Effector CD8-positive, alpha-beta T cell (primary cell): ENCODE results near the gene CCDC127.
"Not testable (repeated sequence)": the region's sequence is repeated elsewhere in the genome, so short reads cannot be mapped to it uniquely, and the experiment has no call there.

Source experiments
- DNase-seq: peaks from one replicate; lab custom pipeline; 2025; lab: John Stamatoyannopoulos, UW

CCDC127 gene

DNA sequence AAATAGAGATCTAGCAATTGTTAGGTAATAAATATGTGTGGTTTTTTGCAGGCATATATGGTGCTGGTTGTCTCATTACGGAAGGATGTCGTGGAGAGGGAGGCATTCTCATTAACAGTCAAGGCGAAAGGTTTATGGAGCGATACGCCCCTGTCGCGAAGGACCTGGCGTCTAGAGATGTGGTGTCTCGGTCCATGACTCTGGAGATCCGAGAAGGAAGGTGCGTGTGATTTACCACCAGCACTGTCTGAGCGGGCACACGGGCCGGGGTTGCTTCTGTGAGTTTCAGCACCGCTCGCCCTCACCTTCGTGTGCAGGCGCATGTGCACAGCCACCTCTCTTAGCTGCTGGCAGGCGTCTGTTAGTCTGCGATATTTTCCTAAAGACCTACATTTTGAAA, 15.5 kb upstream of the CCDC127 start:
- not testable (repeated sequence) for DNase-seq

DNA sequence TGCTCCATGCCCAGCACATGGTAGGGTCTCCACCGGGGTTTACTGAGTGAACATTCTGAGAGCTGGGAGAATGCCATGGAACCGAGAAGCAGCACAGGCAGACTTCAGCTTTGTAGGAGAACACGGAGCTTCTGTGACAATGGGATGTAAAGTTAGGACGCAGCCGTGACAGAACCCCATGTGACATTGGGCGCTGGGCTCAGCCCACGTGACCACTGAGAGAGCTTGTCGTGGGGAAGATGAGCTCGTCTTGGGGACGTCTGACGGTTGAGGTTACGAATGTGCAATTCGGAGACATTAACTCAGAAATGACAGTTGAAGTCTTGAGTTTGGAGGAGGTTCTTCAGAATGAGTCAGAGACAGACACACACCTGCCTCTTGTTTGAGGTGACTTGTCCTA, 13.7 kb upstream of the CCDC127 start:
- no peak for DNase-seq

DNA sequence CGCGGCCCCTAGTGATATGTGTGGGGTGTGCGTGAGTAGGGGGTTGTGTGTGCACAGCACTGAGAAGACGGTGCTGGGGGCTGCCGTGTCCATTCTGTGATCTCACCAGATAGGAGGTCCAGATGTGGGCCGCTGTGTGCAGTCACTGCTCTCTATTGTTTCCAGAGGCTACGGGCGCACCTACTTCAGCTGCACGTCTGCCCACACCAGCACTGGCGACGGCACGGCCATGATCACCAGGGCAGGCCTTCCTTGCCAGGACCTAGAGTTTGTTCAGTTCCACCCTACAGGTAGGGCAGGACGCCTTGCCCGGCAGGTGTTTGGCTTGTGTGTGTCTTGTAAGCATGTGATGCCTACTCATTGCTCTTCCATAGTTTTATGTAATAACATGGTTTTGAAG, 12.8 kb upstream of the CCDC127 start:
- DNase-seq: no peak

DNA sequence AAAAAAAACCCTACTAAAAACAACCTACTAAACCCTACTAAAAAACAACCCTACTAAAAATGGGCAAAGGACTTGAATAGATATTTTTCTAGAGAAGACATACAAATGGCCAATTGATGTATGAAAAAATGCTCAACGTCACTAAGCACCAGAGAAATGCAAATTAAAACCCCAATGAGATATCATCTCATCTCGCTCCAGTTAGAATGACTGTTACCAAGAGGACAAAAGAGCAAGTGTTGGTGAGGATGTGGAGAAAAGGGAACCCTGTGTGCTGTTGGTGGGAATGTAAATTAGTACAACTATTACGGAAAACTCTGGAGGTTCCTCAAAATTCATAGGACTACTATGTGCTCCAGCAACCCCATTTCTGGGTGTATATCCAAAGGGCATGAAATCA, 10.9 kb upstream of the CCDC127 start:
- no peak for DNase-seq

DNA sequence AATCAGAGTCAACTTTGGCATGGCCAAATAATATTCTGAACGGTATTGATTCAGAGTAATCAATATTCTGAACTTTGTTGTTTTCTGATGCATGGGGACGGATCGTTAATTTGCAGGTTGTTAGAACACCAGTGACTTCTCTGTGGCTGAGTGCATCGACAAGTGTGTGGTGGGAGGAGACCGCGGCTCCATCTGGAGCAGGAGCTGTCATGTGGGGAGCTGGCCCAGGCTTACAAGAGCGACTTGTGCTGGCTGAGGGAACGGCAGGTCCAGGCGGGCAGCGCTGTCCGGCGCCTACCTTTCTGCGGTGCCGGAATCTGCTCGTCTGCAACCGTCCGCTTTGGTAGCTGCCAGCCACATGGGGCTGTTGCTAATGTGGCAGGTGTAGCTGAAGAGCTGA, 9.4 kb upstream of the CCDC127 start:
- not testable (repeated sequence) for DNase-seq

DNA sequence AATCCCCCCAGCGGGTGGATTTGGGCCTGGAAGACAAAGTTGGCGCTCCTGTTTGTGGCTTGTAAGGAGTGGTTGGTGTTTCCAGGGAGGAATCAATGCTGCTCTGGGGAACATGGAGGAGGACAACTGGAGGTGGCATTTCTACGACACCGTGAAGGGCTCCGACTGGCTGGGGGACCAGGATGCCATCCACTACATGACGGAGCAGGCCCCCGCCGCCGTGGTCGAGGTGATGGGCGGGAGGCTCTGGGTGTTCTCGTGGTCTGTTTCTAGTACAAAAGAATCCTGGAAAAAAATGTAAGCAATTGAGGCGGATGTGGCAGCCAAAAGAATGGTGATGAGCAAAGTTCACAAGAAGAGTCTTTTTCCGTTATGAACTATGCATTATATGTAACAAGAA, 7.4 kb upstream of the CCDC127 start:
- DNase-seq: no peak

DNA sequence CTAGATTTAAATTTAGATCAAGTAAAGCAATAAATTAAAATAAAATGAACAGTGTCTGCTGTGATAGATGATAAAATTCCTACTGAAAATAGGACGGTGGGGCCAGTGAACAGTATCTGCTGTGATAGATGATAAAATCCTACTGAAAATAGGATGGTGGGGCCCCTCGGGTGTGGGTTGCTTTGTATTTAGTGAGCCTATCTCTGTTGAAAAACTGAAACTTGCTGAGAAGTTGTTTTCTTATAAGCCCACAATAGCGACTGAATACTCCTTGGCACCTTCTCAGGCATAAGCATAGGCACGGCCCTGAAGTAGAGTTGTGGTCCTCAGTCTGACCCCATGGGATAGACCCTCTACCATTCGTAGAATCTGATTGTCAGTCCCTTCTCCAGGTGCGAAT, 5.8 kb upstream of the CCDC127 start:
- DNase-seq: no peak

DNA sequence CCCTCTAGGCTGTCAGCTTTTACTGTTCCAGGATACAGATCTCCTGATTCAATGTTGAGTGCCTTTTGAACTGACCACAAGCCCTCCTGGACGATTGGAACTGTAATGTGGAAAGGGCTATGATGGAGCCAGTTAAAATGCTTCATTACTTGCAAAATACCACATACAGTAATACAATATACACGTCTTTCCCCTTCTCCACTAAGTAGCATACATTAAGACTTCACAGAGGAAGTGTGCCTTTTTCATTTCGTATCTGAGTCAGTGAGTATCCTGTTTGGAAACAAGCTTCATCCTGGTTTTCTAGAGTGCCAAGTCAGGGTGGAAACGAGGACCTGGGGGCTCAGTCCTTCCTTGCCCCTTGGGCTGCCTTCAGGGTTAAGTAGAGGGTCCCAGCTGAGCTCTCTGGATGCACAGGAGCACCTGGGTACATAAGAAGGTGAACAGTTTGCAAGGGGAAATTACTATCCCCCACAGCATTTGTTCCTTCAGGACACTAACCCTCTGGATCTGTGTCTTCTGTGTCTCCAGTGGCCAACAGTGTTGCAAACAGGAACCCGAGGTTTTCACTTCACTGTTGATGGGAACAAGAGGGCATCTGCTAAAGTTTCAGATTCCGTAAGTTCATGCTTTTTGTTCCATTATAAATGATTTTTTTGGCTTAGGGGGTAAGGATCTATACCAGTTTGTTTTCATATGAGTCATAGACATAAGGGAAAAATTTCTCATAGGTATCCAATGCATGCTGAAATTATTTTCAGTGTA, 5.2 kb upstream of the CCDC127 start:
- not testable (repeated sequence) for DNase-seq

DNA sequence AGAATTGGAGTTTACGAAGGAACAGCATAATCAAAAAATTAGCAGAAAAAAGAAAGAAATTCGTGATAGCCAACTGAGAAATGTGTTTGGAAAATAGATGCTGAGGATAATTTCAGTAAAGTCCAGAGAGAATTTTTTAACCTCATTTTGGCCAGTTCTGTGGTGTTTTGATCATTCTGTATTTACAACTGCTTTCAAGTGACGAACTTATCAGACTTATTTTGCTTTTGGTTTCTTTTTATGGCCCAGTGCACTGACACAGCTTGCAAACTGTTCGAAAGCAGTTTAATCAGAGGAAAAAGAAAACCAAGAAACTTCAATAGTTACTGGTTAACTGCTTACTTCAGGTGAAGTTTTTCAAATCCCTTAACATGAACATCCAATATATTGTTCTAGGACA, 2.0 kb upstream of the CCDC127 start:
- DNase-seq: no peak

DNA sequence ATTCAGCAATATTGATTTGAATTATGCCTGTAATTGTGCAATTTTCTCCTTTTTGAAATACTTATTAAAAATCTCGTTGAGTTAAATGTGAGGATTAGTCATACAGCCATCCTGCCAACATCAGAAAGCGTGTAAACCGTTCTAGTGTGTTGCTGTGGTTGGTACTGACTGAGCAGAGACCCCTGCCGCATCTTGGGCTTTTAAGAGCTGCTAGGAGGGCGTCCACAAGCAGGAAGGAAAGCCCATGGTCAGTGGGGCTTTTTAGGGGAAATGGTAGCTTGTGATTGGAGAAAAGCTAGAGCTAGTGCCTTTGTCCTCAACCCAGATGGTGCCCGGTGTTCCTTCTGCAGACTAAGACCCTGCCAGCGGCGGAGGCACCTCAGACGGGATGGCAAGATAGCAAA, 1.5 kb upstream of the CCDC127 start:
- no peak for DNase-seq

DNA sequence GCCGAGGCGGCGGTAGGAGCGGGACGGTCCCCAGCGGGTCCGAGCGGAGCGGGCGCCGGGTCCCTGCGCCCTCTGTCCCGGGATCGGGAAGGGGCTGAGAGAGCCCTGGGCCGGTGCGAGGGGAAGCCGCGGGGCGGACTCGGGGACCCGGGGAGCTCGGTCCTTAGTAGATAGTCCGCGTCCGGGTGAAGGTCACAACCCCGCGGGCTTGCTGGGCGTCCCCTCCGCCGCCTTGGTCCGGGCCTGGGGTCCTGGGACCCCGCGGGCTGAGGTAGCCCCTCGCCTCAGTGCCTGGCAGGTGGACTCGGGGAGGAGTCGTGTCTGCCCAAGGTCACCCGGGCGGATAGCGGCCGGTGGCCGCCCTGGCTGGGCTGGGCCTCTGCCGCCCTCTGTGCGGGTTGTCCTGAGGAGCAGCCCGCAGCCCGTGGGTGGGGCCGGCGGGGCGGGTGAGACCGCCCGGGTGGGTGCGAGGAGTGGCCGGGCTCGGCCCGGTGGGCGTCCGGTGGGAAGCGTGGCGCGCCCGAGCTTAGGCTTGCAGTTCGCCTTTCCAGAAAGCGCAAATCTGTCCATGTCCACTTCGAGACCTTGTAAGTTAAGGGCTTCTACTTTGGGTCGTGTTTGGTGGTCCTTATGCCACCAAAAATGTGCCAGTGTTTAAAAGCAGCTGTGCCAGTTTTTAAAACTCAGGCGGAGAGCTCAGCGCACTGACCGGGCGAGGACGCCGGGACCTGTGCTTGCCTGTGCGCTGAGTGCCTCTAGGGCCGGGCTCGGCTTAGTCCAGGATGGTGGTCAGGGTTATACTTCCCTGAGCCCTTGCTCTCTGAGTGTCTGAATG, 721 bp upstream of the CCDC127 start:
- DNase-seq: peak; percentile 20

DNA sequence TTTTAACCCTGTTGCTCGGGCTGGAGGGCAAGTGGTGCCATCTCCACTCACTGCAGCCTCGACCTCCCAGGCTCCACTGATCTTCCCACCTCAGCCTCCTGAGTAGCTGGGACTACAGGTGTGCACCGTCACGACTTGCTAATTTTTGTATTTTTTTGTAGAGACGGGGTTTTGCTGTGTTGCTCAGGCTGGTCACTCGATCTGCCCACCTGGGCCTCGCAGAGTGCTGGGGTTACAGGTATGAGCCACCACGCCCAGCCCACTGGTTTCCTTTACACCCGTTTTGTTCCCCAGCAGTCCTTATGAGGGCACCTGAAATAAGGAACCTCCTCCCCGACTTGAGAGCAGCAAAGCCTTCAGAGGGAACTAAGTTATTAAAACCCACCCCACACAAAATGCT, 1.9 kb downstream of the CCDC127 start:
- DNase-seq: not testable (repeated sequence)

DNA sequence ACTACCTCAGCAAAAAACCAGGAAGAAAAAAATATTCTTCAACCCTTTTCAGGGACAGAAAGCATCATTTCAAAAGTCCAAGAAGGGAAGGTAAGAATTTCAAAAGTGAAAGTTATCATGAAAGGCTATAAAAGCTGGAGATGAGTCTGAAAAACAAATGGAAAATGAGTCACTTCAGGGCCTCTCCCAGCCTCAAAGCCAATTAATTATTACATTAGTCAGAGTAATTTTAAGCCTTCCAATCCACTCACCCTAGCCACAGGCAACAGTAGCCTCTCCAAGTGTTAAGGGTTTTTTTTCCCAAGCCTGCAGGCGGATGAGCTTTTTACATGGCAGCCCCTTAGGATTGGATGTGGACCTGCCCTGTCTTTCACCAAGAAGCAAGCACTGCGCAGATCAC, 2.7 kb downstream of the CCDC127 start:
- not testable (repeated sequence) for DNase-seq

DNA sequence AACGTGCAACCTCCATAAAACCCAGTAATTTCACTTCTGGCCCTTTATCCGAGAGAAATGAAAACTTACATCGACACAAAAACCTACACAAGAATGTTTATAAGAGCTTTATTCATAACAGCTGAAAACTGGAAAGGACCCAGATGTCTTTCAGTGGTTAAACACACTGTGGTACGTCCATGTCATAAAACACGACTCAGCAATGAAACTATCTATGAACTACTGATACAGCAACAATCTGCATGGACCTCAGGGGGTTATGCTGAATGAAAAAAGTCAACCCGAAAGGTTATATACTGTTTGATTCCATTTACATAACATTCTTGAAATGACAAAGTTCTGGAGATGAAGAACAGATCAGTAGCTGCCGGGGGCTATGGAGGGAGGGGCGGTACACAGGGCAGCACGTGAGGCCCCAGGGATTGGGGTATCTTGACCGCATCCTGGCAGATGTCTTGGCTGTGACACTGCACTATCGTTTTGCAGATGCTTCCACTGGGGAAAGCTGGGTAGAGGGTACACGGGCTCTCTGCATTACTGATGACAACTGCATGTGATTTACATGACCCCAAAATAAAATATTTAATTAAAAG, 4.1 kb downstream of the CCDC127 start:
- DNase-seq: no peak

DNA sequence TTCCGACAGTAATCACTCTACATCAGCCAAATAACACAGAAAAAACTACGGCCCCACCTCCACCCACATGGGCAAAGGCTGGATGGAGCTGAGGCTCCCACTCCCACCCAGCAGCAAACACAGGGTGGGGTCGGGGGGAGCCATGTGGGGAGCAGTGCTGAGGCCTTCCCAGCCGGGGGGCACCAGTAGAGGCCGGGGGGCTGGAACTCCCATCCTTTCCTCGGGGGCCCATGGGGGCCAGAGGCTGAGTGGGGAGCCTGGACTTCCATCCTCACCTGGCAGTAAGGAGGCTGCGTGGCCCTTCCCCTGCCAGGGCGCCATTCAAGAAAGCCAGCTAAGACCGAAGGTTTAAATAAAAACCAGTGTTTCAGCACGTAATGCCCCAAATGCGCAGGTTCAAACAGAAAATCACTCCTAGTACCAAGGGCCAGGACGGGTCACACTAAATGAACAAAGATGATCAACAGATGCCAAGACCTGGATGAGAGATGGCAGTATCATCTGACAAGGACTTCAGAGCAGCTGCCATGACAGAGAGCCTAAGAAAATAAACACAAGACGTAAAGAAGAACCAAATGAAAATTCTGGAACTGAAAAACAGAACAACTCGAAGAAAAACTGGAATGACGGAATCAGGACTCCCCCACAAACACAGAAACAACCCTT, 9.4 kb downstream of the CCDC127 start:
- no peak for DNase-seq

DNA sequence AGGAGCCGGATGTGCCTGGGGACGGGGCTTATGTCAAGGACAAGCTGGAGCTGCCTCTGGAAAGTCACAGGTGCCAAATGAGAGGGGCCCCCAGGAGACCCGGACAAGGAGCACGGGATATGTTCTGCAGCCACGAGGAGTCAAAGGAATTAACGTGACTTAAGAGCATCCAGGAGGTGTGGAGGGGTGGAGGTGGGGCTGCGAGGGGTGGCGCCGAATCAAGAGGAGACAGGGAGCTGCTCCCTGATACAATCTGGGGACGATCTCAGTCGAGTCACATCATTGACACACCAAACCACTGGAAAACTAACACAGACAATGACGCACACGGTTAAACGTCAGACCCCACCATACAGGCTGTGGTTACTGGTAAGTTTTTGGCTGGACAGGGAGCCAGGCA, 10.4 kb downstream of the CCDC127 start:
- no peak for DNase-seq

DNA sequence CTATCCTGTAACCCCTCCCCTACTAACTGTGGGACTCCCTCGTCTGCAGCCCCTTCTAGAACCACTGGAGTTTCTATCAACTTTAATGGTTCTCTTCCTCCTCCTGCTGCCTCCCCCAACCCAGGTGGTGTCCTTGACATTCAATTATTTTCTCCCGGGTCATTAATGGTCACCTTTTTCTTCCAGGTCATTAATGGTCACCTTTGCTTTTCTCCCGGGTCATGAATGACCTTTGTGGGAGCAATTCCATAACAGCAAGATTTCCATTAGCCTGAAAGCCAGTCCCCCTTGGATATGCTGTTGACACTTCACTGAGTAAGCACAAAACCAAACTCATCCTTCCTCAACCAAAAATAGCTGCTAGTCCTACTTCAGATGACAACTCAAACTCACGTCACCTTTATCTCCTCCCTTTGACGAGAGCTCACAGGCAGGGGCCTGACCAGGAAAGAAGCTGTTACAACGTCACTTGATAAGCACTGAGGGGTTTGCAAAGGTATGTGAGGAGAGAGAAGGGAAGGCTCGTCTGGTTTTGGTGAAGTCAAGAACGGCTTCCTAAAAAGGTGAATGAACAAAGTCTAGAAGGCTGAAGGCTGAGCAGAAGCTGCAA, 10.9 kb downstream of the CCDC127 start:
- no peak for DNase-seq

DNA sequence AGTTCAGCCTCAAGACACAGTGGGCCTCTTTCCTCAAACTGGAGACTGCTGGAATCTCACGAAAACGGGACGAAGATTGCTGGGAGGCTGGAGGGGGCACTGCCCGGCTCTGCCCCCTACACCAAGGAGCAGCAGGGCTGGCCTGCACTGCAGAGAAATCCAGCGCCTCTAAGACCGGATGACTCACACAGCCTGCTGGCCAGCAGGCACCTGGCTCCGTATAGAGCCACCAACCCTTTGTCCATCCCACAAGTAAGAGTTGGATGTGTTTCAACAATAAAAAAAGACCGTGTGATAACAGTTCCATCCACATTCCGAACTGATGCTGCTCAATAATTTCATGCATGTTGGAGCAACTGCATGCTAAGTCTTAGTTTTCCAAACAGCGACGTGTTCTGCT, 11.5 kb downstream of the CCDC127 start:
- no peak for DNase-seq

DNA sequence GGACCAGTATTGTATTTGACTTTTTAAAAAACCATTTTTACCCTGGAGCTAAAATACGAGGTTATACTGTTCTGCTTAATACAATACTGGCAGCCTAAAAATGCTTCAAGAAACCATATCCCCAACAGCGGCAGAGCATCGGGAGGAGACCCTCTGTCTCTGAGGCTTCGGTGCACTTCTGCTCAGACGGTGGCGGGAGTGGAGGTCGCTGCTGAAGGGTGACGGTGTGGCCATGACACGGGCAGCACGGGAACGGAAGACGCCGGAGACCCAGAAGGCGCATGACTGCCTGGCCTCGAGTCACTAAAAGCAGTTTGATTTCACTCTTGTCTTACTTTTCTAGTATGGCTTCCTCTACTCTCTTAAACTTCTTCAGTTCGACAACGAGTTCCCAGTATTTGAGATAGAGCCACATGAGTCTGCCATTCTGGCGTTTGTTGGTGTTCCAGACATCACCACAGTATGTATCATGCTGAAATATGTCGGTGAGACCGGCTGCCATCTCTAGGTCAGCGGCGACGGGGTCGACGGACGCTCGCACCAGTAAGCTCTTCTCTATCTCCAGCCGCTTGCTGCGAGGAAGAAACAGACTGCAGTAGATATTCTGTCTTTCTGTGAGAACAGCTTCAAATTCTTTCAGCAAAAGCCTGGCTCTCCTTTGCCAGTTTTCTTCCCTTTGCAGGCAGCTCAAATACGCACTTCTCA, 12.8 kb downstream of the CCDC127 start:
- no peak for DNase-seq

DNA sequence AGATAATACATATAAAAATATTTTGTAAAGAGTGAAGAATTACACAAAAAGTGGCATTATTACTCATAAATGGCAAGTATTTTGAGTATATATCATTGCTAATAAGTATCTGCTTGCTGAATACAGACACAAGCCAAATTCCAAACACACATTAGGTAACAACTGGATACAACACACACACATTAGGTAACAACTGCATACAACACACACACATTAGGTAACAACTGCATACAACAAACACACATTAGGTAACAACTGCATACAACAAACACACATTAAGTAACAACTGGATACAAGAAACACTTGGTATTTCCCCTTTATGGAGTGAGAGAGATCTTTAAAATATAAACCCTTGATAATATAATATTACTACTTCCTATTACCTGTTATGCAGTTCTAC, 13.5 kb downstream of the CCDC127 start:
- DNase-seq: no peak

DNA sequence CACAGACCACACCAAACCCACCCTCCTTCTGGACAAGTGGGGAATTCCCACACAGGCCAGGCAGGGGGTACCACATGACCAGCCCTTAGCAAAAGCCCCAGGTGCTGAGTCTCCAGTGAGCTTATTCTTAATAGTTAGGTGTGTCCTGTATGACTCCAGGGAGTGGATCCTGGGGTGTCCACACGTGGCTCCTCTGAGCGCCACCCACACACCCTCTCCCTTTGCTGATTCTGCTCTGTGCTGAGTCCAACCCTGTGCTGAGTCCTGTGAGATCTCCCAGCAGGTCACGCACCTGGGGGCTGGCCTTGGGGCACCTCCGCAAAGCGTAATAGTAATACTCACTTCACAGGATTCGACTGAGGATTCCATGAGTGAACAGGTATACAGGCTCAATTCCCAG, 14.0 kb downstream of the CCDC127 start:
- DNase-seq: no peak
